OCI-LY1 (cell line): ENCODE results near the gene CREB3L1.

Experiments used
- H2AFZ ChIP-seq: fragments of 200-600 bp; sonication (generic), shearing (Covaris generic); 2 replicates; pipeline ENCODE4 v1.6.0; 2014; ENCODE audit warnings: antibody characterized with exemption, mild to moderate bottlenecking, low read length
- H3F3A ChIP-seq: fragments of 200-600 bp; sonication (generic), shearing (Covaris generic); 2 replicates; pipeline ENCODE4 v1.6.0; 2014; ENCODE audit warnings: mild to moderate bottlenecking, antibody characterized with exemption, low read length, moderate library complexity; ENCODE audit not compliant: insufficient read depth
- H3K27ac ChIP-seq: fragments of 200-600 bp; sonication (generic); 2 replicates; pipeline ENCODE4 v1.5.1; 2014; ENCODE audit warnings: low read length, mixed run types, mild to moderate bottlenecking, low read depth; ENCODE audit not compliant: poor library complexity, severe bottlenecking
- H3K27me3 ChIP-seq: fragments of 200-600 bp; sonication (generic); 2 replicates; pipeline ENCODE4 v1.6.0; 2014; ENCODE audit warnings: antibody characterized with exemption, mild to moderate bottlenecking, low read length, moderate library complexity; ENCODE audit not compliant: insufficient read depth
- H3K36me3 ChIP-seq: fragments of 200-600 bp; sonication (generic); 2 replicates; pipeline ENCODE4 v1.6.1; 2014; ENCODE audit warnings: mild to moderate bottlenecking, antibody characterized with exemption, low read length, moderate library complexity, mixed read lengths; ENCODE audit not compliant: insufficient read depth
- H3K4me1 ChIP-seq: fragments of 200-600 bp; sonication (generic); 2 replicates; pipeline ENCODE4 v1.5.1; 2014; ENCODE audit warnings: mild to moderate bottlenecking, low read length, moderate library complexity; ENCODE audit not compliant: insufficient read depth, severe bottlenecking
- H3K4me2 ChIP-seq: fragments of 200-600 bp; sonication (generic), shearing (Covaris generic); 2 replicates; pipeline ENCODE4 v1.6.1; 2014; ENCODE audit warnings: low read length
- H3K4me3 ChIP-seq: fragments of 200-600 bp; sonication (generic); 2 replicates; pipeline ENCODE4 v1.5.1; 2014; ENCODE audit warnings: low read length, low read depth, mild to moderate bottlenecking, mixed read lengths; ENCODE audit not compliant: poor library complexity, severe bottlenecking
- H3K79me2 ChIP-seq: fragments of 200-600 bp; shearing (Covaris generic); 2 replicates; pipeline ENCODE4 v1.6.1; 2016; ENCODE audit warnings: mixed run types, low read length, mixed read lengths; ENCODE audit not compliant: insufficient read depth
- H3K9ac ChIP-seq: fragments of 200-600 bp; sonication (generic), shearing (Covaris generic); 2 replicates; pipeline ENCODE4 v1.6.1; 2014; ENCODE audit warnings: mild to moderate bottlenecking, low read length, mixed read lengths
- H3K9me2 ChIP-seq: fragments of 200-600 bp; sonication (generic), shearing (Covaris generic); 2 replicates; pipeline ENCODE4 v1.6.1; 2014; ENCODE audit warnings: low read depth, mild to moderate bottlenecking, low read length, mixed read lengths
- H3K9me3 ChIP-seq: fragments of 200-600 bp; shearing (Covaris generic); 2 replicates; pipeline ENCODE4 v1.6.1; 2014; ENCODE audit warnings: low read length, mixed read lengths
- H4K20me1 ChIP-seq: fragments of 200-600 bp; sonication (generic), shearing (Covaris generic); 2 replicates; pipeline ENCODE4 v1.6.0; 2016; ENCODE audit warnings: mild to moderate bottlenecking, low read length; ENCODE audit not compliant: insufficient read depth
- EZH2 ChIP-seq: fragments of 200-600 bp; sonication (generic), shearing (Covaris generic); IDR thresholded peaks from 2 replicates; pipeline ENCODE4 v1.8.0; 2017; ENCODE audit warnings: borderline replicate concordance, mixed run types, mild to moderate bottlenecking, antibody characterized with exemption, low read length, moderate library complexity, mixed read lengths
- TF ChIP-seq, protein P1 (sequence below): fragments of 200-600 bp; sonication (generic), shearing (Covaris generic); IDR thresholded peaks from 2 replicates; pipeline ENCODE4 v1.5.1; 2017; ENCODE audit warnings: mild to moderate bottlenecking, antibody characterized with exemption, low read length, moderate library complexity, mixed read lengths

CREB3L1 gene

GRCh38 chr11:46330563-46331281 lies 53.3 kb downstream of the CREB3L1 start:
- no peaks in the 10 kb centered on the region for H3K9me3 ChIP-seq
- no peak overlapping the region for H3K4me3 ChIP-seq
- no peaks in the 10 kb centered on the region for H3F3A ChIP-seq
- H3K9ac ChIP-seq = no peak overlapping the region
- H3K27ac ChIP-seq = no peak overlapping the region
- H3K9me2 ChIP-seq = no peaks in the 10 kb centered on the region
- no peaks in the 10 kb centered on the region for H3K79me2 ChIP-seq
- H4K20me1 ChIP-seq = no peaks in the 10 kb centered on the region
- H3K36me3 ChIP-seq = no peaks in the 10 kb centered on the region
- no peak overlapping the region for H2AFZ ChIP-seq
- no peak overlapping the region for H3K4me2 ChIP-seq
- no peaks in the 10 kb centered on the region for H3K4me1 ChIP-seq
- TF ChIP-seq EZH2 = no peak
- TF ChIP-seq, protein P1, sequence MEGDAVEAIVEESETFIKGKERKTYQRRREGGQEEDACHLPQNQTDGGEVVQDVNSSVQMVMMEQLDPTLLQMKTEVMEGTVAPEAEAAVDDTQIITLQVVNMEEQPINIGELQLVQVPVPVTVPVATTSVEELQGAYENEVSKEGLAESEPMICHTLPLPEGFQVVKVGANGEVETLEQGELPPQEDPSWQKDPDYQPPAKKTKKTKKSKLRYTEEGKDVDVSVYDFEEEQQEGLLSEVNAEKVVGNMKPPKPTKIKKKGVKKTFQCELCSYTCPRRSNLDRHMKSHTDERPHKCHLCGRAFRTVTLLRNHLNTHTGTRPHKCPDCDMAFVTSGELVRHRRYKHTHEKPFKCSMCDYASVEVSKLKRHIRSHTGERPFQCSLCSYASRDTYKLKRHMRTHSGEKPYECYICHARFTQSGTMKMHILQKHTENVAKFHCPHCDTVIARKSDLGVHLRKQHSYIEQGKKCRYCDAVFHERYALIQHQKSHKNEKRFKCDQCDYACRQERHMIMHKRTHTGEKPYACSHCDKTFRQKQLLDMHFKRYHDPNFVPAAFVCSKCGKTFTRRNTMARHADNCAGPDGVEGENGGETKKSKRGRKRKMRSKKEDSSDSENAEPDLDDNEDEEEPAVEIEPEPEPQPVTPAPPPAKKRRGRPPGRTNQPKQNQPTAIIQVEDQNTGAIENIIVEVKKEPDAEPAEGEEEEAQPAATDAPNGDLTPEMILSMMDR = no peak
- H3K27me3 ChIP-seq = peaks cover 24% of the 10 kb centered on the region; the same call in 1 of the 2 replicates

- no peaks in the 10 kb centered on the region for H3K9me3 ChIP-seq
- H3K36me3 ChIP-seq = no peaks in the 10 kb centered on the region
- H3K4me1 ChIP-seq = no peaks in the 10 kb centered on the region
- H2AFZ ChIP-seq = no peak overlapping the region
- H3K9ac ChIP-seq = no peak overlapping the region
- no peak for TF ChIP-seq EZH2
- TF ChIP-seq, protein P1 = no peak
- no peak overlapping the region for H3K27ac ChIP-seq
- H3K4me3 ChIP-seq = no peak overlapping the region
- no peaks in the 10 kb centered on the region for H3K79me2 ChIP-seq
- no peaks in the 10 kb centered on the region for H4K20me1 ChIP-seq
- no peaks in the 10 kb centered on the region for H3K9me2 ChIP-seq
- H3F3A ChIP-seq = no peaks in the 10 kb centered on the region
- peaks cover 24% of the 10 kb centered on the region; the same call in 1 of the 2 replicates for H3K27me3 ChIP-seq
- H3K4me2 ChIP-seq = no peak overlapping the region
Measured at GRCh38 chr11:46331282-46331984, 54.0 kb downstream of the CREB3L1 start.

GRCh38 chr11:46332093-46332567 lies 54.7 kb downstream of the CREB3L1 start:
- Histone ChIP-seq H2AFZ (no peak overlapping the region), H3K4me3 (no peak overlapping the region), H3K9me2 (no peaks in the 10 kb centered on the region), H3K79me2 (no peaks in the 10 kb centered on the region), H3K27me3 (peaks cover 24% of the 10 kb centered on the region; the same call in 1 of the 2 replicates), H3K4me2 (no peak overlapping the region; the same call in 1 of the 2 replicates), H4K20me1 (no peaks in the 10 kb centered on the region), H3K27ac (no peak overlapping the region), H3K9me3 (no peaks in the 10 kb centered on the region), H3F3A (no peaks in the 10 kb centered on the region), H3K9ac (no peak overlapping the region), H3K36me3 (no peaks in the 10 kb centered on the region), H3K4me1 (no peaks in the 10 kb centered on the region)
- no peak for TF ChIP-seq EZH2
- TF ChIP-seq, protein P1 = no peak
